Epithelial cell of esophagus (primary cell): Measurements from ENCODE around the gene FAM83C.
A peak's percentile ranks its signal among the peaks of the same experiment; 100 is the strongest.

Experiments used
- DNase-seq: peaks from one replicate; pipeline ENCODE4 v3.0.0; 2010; ENCODE audit warnings: low read depth
- H3K4me3 ChIP-seq: 2 replicates; pipeline ENCODE4 v1.5.1; 2011; ENCODE audit warnings: mild to moderate bottlenecking, low read length, control low read depth
- TF ChIP-seq, protein P1 (sequence below): IDR thresholded peaks from 2 replicates; pipeline ENCODE4 v1.5.1; 2011; ENCODE audit warnings: low read depth, mild to moderate bottlenecking, low read length, control low read depth, inconsistent platforms; ENCODE audit not compliant: insufficient read depth; ENCODE audit errors: missing control alignments

The FAM83C gene

DNA sequence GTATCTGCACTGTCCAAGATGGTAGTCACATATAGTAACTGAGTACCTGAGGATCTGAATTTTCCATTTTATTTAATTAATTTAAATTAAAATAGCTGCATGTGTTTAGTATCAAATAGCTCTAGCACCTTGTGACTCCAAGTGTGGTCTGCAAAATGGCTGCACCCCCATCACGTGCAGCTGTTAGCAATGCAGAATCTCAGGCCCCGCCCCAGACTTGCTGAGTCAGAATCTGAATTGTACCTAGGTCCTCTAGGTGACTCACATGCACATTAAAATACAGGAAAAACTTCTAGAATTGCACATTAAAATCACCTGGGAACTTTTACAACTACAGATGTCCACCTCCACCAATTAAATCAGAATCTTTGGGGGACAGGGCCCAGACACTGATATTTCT lies 19.2 kb upstream of the FAM83C start:
- peak; percentile 87 for DNase-seq
- H3K4me3 ChIP-seq: no peak overlapping the region
- TF ChIP-seq, protein P1, sequence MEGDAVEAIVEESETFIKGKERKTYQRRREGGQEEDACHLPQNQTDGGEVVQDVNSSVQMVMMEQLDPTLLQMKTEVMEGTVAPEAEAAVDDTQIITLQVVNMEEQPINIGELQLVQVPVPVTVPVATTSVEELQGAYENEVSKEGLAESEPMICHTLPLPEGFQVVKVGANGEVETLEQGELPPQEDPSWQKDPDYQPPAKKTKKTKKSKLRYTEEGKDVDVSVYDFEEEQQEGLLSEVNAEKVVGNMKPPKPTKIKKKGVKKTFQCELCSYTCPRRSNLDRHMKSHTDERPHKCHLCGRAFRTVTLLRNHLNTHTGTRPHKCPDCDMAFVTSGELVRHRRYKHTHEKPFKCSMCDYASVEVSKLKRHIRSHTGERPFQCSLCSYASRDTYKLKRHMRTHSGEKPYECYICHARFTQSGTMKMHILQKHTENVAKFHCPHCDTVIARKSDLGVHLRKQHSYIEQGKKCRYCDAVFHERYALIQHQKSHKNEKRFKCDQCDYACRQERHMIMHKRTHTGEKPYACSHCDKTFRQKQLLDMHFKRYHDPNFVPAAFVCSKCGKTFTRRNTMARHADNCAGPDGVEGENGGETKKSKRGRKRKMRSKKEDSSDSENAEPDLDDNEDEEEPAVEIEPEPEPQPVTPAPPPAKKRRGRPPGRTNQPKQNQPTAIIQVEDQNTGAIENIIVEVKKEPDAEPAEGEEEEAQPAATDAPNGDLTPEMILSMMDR: no peak

DNA sequence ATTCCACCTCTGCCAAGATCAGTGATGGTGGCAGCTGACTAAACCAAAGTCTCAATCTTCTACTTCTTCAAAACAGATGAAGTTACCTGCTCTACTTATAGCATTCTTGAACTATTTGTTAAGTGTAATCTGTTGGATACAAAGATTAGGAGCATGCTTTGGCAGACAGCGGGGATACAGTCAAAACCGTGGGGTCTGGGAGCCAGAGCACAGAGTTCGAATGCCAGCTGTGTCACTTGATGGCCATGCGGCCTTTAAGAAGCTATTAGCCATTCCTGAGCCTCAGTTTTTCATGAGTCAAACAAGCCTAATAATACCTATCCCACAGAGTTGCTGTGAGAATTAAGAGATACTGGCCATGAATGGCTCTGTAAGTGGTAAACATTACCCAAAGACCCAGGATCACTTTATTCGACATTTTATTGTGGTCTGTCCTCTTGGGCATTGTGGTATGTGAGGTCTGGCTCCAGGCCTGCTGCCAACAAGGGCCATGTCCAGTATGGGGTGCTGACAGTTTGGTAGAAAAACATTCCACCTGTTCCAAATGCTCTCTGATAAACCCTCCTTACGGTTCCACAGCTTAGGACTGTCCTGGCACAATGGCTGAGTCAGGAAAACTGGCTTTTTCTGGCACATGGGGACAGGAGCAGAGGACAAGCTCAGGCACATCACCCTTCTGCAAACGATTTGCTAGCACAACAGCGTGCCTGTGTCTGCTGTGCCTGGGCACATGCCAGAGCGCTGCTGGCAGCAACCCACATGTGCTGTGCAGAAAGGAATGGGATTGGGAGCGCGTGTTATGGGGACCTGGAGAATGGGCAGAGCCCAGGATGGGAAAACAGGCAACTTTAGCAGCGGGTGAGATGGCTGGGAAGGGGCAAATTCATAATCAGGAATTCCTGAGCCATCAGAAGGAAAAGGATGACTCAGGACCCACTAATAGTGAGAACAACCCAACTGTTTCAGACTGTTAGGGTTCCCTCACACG lies 15.7 kb upstream of the FAM83C start:
- DNase-seq: peak; percentile 98
- TF ChIP-seq, protein P1: no peak
- no peak overlapping the region for H3K4me3 ChIP-seq

DNA sequence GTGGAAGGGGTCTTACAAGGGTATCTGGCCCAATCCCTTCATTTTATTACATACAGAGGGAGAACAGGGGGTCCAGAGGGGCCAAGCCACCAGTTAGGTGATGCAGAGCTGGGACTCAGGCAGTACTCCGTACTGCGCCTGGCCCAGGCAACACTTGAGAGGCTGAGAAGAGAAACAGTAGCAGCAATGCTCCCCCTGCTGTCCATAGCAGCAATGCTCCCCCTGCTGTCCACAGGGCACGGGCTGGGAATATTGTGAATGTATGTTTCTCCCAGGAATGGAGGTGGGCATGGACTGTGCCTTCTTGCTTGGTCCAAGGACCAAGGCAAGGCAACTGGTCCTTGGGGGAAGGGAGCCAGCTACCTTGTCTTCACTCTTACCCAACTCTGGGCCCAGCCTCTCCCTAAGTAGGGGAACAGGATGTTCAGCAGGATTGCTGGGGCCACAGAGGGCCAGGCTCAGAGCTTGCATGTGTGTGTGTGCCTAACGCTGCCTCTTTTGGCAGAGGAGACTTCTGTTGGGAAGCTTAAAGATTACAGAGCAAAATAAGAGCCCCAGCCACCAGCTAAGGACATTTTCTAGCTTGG lies 14.8 kb upstream of the FAM83C start:
- peak; percentile 76 for DNase-seq
- H3K4me3 ChIP-seq: no peak overlapping the region
- TF ChIP-seq, protein P1: peak; percentile 76

DNA sequence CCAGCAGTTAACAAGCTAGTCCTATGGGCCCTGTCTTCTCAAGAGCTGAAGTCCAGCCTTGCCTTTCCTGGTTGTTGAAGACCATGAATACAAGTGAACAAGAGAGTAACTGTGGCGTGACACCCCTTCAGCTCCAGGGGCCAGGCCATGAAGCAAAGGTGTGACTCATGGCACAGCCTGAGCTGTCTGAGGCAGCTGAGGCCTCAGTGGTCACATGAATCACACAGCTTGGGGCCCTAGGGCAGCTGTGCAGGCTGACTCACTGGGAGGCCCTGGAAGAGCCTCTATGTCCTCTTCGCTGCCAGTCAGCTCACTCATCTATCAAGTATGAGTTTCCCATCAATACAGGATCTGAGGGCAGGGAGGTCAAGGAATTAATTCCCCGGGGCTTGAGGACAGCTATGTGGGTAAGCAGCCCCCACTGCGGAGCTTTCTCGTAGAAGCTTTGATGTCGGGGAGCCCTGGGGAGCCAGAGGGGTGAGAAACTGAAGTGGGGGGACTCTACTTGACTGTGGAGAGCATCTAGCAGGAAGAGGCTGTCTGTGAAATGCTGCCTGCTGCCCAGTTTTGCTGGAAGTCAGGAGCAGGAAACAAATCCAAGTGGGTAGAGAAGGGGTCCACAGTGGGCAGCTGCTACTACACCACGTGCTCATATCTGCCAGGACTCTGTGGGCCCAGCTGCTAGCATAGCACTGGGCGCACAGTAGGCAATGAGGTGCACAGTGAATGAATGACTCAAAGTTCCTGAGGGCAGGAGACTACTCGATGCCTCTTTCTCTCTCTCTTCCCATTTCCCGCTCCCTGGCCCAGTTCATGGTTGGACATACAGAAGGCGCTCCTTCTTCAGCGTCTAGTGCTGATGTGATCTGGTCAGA lies 13.7 kb upstream of the FAM83C start:
- TF ChIP-seq, protein P1: no peak
- no peak overlapping the region for H3K4me3 ChIP-seq
- peak; percentile 100 for DNase-seq

DNA sequence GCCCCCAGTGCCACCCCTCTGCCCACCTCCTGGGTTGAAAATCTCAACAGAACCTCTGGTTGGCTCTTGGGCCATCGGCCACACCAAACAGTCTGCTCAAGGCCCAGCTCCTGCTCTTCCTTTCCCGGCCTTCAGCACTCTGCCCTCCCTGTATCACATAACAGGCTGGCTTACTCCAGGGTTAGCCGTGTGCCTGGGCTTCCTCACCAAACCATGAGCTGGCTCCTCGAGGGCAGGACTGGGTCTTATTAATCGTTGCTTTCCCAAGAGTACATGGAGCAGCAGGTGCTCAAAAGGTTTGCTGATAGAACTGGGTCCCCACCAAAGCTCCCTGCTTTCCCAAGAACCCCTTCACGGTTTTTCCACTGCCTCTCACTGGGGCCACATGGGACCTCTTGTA lies 12.7 kb upstream of the FAM83C start:
- H3K4me3 ChIP-seq: no peak overlapping the region
- TF ChIP-seq, protein P1: no peak
- no peak for DNase-seq

DNA sequence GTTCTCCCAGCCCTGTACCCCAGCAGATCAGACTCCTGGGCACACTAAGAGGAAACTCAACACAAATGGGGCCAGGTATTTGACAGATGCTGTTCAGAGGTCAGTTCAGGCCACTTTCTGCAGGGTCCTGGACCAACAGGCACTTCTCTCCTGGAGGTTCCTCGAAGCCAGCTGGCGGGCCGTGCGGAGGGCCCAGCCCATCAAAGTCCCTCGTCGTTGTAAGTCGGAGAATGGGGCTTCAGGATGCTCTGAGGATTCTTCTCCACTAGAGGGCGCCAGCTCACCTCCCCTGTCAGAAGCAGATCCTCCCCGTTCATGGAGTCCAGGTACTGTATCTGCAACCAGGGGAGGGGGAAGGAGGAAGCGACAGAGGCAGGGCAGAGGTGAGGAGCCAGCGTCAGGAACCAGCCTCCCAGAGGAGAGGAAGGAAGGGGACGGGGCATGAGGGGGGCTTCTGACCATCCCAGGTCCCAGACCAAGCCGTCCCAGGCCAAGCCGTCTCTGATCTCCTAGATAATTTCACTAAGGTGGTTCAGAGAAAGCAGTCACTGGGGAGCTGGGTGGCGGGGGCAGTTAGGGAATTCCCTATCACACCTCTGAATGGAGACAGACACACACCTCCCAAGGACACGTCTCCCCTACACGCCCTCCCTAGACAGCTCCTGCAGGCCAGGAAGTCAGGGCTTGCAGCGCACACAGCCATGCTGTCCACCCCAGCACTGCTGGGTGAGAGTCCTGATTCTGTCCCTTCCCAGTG lies 11.7 kb upstream of the FAM83C start:
- no peak overlapping the region for H3K4me3 ChIP-seq
- peak; percentile 92 for DNase-seq
- TF ChIP-seq, protein P1: peak; percentile 91
